Glutamatergic neuron (in vitro differentiated cells): ENCODE data around the gene UBN1. TPM values are rescaled to one million over a fixed set of nuclear protein-coding genes. Genes with fewer than 3 reads are reported as not detected.

Source experiments
- DNase-seq: peaks from one replicate; pipeline ENCODE4 v3.0.0; 2022
- H3K27ac Mint-ChIP-seq: one replicate; pipeline ENCODE4 v1.8.0; 2020; ENCODE audit warnings: mild to moderate bottlenecking, mixed read lengths, inconsistent platforms; ENCODE audit not compliant: unreplicated experiment
- H3K27me3 Mint-ChIP-seq: one replicate; pipeline ENCODE4 v1.8.0; 2020; ENCODE audit warnings: mild to moderate bottlenecking, moderate library complexity, mixed read lengths, inconsistent platforms; ENCODE audit not compliant: unreplicated experiment
- H3K36me3 Mint-ChIP-seq: one replicate; pipeline ENCODE4 v1.8.0; 2020; ENCODE audit warnings: mild to moderate bottlenecking, mixed read lengths, inconsistent platforms; ENCODE audit not compliant: unreplicated experiment
- H3K4me1 Mint-ChIP-seq: one replicate; pipeline ENCODE4 v1.8.0; 2020; ENCODE audit warnings: mild to moderate bottlenecking, low read depth, mixed read lengths, inconsistent platforms; ENCODE audit not compliant: unreplicated experiment
- H3K4me3 Mint-ChIP-seq: one replicate; pipeline ENCODE4 v1.8.0; 2020; ENCODE audit warnings: mild to moderate bottlenecking, mixed read lengths, inconsistent platforms; ENCODE audit not compliant: unreplicated experiment
- H3K9me3 Mint-ChIP-seq: one replicate; pipeline ENCODE4 v1.8.0; 2020; ENCODE audit warnings: mild to moderate bottlenecking, moderate library complexity, mixed read lengths, inconsistent platforms; ENCODE audit not compliant: unreplicated experiment
- CTCF ChIP-seq: fragments of 200-600 bp; sonication (generic); IDR thresholded peaks from one replicate; pipeline ENCODE4 v1.5.0; 2021; ENCODE audit not compliant: partially characterized antibody, unreplicated experiment
- total RNA-seq: library from RNA; stranded (reverse); fragmentation: NEBNext Ultra II Directional; extraction: Animal tissue kit (Norgen Biotek cat#: 25700); gene quantifications from one replicate; pipeline ENCODE4 v1.2.1, GENCODE V29; 2021; ENCODE audit not compliant: unreplicated experiment

The UBN1 gene
- total RNA-seq, 1 donor from 2014 or later = 34.3 TPM

DNA sequence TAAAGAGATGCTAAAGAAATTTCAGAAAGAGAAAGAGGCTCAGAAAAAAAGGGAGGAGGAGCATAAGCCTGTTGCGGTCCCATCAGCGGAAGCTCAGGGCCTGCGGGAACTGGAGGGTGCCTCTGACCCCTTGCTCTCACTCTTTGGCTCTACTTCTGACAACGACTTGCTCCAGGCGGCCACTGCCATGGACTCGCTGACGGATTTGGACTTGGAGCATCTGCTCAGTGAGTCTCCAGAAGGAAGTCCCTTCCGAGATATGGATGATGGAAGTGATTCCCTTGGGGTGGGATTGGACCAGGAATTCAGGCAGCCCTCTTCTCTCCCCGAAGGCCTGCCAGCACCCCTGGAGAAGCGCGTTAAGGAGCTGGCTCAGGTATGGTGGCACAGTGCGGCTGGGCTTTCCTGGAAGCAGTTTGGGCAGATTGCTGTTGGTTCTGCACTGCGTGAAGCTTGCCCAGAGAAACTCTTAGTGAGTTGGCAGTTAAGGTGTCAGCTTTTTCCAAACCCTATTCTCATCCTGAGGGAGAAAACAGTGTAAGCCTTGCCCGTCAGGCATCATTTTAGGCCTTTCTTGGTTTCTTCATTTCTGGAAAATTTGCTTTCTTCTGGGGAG is 13.6 kb downstream of the UBN1 start:
- no peak for DNase-seq
- no peak for TF ChIP-seq CTCF
- H3K4me3 Mint-ChIP-seq = no peak overlapping the region
- H3K27me3 Mint-ChIP-seq = no peaks in the 10 kb centered on the region
- no peaks in the 10 kb centered on the region for H3K4me1 Mint-ChIP-seq
- peaks cover 3% of the 10 kb centered on the region for H3K9me3 Mint-ChIP-seq
- no peaks in the 10 kb centered on the region for H3K36me3 Mint-ChIP-seq
- H3K27ac Mint-ChIP-seq = no peak overlapping the region

GRCh38 chr16:4862639-4863038 is 15.4 kb downstream of the UBN1 start:
- H3K9me3 Mint-ChIP-seq = peaks cover 5% of the 10 kb centered on the region
- no peaks in the 10 kb centered on the region for H3K36me3 Mint-ChIP-seq
- no peak for TF ChIP-seq CTCF
- H3K27me3 Mint-ChIP-seq = no peaks in the 10 kb centered on the region
- peaks cover 4% of the 10 kb centered on the region for H3K4me1 Mint-ChIP-seq
- no peak overlapping the region for H3K27ac Mint-ChIP-seq
- DNase-seq = no peak
- no peak overlapping the region for H3K4me3 Mint-ChIP-seq

- DNase-seq = no peak
- no peaks in the 10 kb centered on the region for H3K36me3 Mint-ChIP-seq
- TF ChIP-seq CTCF = no peak
Observed at GRCh38 chr16:4864728-4865127, 17.4 kb downstream of the UBN1 start.

DNA sequence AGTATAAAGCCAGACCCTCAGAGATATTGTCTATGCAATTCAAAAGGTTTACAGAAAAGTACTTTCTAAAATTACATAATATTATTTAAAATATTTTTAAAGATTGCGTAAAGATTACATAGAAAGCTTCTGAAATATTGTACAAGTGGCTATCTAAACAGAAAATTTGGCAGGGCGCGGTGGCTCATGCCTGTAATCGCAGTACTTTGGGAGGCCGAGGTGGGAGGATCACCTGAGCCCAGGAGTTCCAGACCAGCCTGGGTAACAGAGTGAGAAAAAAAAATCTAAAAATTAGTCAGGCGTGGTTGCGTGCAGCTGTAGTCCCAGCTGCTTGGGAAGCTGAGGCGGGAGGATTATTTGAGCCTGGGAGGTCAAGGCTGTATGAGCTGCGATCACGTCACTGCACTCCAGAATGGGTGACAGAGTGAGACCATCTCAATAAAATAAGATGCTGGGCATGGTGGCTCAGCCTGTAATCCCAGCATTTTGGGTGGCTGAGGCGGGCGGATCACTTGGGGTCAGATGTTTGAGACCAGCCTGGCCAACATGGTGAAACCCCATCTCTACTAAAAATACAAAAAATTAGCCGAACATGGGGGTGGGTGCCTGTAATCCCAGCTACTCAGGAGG is 18.1 kb downstream of the UBN1 start:
- H3K4me3 Mint-ChIP-seq = no peak overlapping the region
- no peaks in the 10 kb centered on the region for H3K36me3 Mint-ChIP-seq
- DNase-seq = no peak
- TF ChIP-seq CTCF = no peak
- no peak overlapping the region for H3K27ac Mint-ChIP-seq
- peaks cover 3% of the 10 kb centered on the region for H3K27me3 Mint-ChIP-seq
- H3K9me3 Mint-ChIP-seq = peaks cover 9% of the 10 kb centered on the region
- peaks cover 11% of the 10 kb centered on the region for H3K4me1 Mint-ChIP-seq

More at GRCh38 chr16:4864728-4865127, 17.4 kb downstream of the UBN1 start:
- peaks cover 9% of the 10 kb centered on the region for H3K9me3 Mint-ChIP-seq
- peaks cover 11% of the 10 kb centered on the region for H3K4me1 Mint-ChIP-seq
- no peak overlapping the region for H3K27ac Mint-ChIP-seq
- H3K4me3 Mint-ChIP-seq = no peak overlapping the region
- peaks cover 3% of the 10 kb centered on the region for H3K27me3 Mint-ChIP-seq

- Mint-ChIP-seq H3K4me3 (no peak overlapping the region), H3K36me3 (no peaks in the 10 kb centered on the region)
Observed at GRCh38 chr16:4866586-4866985, 19.3 kb downstream of the UBN1 start.

More at GRCh38 chr16:4866586-4866985, 19.3 kb downstream of the UBN1 start:
- no peak for DNase-seq
- Mint-ChIP-seq H3K4me1 (peaks cover 11% of the 10 kb centered on the region), H3K27ac (no peak overlapping the region), H3K9me3 (peaks cover 8% of the 10 kb centered on the region), H3K27me3 (peaks cover 3% of the 10 kb centered on the region)
- TF ChIP-seq CTCF = no peak
